GM08714 (cell line): ENCODE measurements around the gene FRS2.

Experiments
- H3K4me3 ChIP-seq: fragments of 200-500 bp; sonication (Bioruptor generic); 2 replicates; pipeline ENCODE4 v1.5.1; 2014; ENCODE audit warnings: mild to moderate bottlenecking, low read length, inconsistent platforms
- ZNF274 ChIP-seq: IDR thresholded peaks from 2 replicates; pipeline ENCODE4 v1.6.1; 2012; ENCODE audit warnings: mild to moderate bottlenecking, low read depth, low read length

FRS2 gene

GRCh38 chr12:69553628-69554248, 83.5 kb downstream of the FRS2 start:
- TF ChIP-seq ZNF274: no peak
- no peak overlapping the region for H3K4me3 ChIP-seq

DNA sequence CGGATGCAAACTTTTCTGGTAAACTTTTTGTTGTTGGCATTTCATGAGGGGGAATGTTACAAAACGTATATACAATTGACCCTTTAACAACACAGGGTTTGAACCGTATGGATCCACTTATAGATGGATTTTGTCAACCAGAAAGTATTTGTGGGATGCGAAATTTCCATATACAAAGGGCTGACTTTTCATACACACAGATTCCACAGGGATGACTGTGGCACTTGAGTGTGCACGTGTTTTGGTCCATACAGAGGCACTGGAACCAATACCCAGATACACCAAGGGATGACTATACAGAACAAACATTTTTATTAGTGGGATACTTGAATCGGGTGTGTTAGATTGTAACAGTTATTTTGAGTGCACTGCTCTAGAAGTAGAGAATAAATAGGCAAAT, 85.3 kb downstream of the FRS2 start:
- no peak overlapping the region for H3K4me3 ChIP-seq
- TF ChIP-seq ZNF274: no peak

DNA sequence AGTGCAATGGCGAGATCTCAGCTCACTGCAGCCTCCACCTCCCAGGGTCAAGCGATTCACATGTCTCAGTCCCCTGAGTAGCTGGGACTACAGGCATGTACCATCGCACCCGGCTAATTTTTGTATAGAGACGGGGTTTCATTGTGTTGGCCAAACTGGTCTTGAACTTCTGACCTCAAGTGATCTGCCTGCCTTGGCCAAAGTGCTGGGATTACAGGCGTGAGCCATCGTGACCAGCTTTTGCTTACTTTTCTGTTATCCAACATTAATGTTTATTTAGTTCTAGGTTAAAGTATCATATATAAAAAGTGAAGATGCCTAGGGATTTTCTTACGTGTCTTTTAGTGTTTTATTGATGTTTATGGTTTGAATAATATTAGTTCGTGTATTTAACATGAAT, 86.2 kb downstream of the FRS2 start:
- H3K4me3 ChIP-seq: no peak overlapping the region
- TF ChIP-seq ZNF274: no peak

GRCh38 chr12:69563166-69563762, 93.1 kb downstream of the FRS2 start:
- TF ChIP-seq ZNF274: no peak

GRCh38 chr12:69566603-69567002, 96.4 kb downstream of the FRS2 start:
- H3K4me3 ChIP-seq: no peak overlapping the region
- TF ChIP-seq ZNF274: no peak

More at GRCh38 chr12:69563166-69563762, 93.1 kb downstream of the FRS2 start:
- H3K4me3 ChIP-seq: no peak overlapping the region

DNA sequence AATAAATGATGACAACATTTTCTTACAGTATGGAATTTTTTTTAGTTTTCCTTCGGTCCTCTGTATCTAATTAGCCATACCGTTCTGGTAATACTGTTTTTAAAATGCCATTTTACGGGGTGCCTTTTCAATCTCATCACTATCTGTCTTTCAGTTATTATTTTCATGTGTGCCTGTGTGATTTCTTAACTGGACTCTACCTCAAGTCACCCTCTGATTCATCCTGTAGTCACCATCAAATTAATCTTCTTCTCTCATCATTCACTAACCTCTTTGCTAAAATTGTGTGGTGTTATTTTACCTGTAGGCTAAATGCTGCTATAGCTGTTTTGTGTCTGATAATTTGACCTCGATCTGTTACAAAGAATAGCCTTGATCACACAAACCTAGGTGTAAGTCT, 99.0 kb downstream of the FRS2 start:
- no peak for TF ChIP-seq ZNF274
- no peak overlapping the region for H3K4me3 ChIP-seq

DNA sequence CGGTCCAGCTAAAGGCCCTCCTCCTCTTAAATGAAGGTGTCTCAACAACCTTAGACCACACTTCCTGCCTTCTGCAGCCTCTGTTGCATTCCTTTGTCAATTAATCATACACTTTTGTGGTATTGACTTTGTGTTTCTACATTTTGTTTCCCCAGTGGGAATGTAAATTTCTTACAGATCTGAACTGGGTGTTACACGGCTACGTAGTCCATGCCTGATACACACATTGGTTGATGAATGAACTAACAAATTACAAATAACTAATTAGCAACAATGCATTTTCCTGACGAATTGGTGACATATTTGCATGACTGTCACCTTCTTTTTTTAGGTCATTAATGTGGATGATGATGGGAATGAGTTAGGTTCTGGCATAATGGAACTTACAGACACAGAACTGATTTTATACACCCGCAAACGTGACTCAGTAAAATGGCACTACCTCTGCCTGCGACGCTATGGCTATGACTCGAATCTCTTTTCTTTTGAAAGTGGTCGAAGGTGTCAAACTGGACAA, 99.9 kb downstream of the FRS2 start:
- no peak overlapping the region for H3K4me3 ChIP-seq
- TF ChIP-seq ZNF274: no peak

DNA sequence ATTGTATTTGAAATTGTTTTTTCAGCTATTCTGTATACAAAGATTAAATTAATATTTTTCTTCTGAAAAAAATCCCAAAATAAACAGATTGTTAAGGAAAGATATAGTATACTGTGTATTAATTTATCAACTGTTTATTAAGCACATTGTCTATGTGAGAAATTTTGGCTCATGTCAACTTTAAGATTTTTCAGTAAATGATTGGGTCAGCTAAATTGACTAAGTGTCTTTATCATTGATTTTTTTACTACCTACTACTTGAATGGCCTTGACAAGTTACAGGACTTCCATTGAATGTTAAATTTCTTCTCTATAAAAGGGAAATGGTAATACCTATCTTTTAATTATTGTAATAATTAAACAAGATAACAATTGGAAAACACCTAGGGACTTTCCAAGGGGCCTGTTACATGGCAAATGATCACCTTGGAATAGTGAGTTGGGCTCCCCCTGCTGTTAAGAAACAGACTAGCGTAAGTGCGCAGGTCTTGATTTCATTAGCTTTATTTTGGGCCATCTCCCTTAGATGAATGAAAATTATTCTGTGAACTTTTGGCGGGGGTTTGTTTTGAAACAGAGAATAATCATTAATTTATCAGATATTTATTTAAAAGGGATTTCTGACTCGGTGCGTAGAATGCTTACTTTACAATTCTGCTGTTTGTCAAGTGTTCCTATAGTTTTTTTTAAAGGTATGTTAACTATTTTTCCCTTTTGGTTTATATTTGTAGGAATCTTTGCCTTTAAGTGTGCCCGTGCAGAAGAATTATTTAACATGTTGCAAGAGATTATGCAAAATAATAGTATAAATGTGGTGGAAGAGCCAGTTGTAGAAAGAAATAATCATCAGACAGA, 100.6 kb downstream of the FRS2 start:
- TF ChIP-seq ZNF274: no peak
- H3K4me3 ChIP-seq: no peak overlapping the region

DNA sequence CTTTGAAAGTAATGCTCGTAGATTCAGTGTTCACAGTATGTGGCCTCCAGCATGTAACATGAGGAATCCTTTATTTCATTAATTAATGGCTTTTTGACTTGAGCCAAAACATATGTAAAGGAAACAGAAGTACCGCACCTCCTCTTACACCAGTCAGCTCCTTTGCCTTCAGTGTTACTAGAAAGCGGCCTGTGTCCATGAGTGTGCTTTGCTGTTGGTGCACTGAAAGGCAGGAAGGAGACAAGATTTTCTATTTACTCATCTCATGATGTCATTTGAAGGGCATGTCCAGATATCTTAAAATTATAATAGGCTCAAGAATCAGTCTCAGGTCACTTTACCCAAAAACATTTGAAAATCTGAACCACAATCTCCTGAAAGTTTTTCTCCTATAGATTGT, 105.2 kb downstream of the FRS2 start:
- H3K4me3 ChIP-seq: no peak overlapping the region

GRCh38 chr12:69578283-69578682, 108.1 kb downstream of the FRS2 start:
- H3K4me3 ChIP-seq: no peak overlapping the region

More for the DNA sequence above, 105.2 kb downstream of the FRS2 start:
- no peak for TF ChIP-seq ZNF274

DNA sequence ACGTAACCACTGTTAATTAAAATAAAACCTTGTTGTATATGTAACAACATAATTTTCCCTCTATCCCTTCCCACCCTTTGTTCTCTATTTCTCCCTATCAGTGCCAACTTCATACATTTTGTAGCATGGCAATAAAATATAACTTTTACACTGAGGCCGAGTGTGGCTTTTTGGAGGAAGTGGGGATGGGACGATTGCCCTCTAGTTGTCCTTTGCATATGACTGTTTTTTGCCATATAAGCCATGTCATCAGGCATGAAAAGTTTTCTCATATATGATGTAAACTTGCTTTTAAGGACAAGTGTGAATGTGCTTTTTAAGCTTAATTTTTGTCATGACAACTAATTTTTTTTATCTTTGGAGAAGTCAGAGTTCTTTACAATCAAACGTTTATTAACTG, 108.8 kb downstream of the FRS2 start:
- no peak for TF ChIP-seq ZNF274
- H3K4me3 ChIP-seq: no peak overlapping the region

More at GRCh38 chr12:69578283-69578682, 108.1 kb downstream of the FRS2 start:
- TF ChIP-seq ZNF274: no peak

DNA sequence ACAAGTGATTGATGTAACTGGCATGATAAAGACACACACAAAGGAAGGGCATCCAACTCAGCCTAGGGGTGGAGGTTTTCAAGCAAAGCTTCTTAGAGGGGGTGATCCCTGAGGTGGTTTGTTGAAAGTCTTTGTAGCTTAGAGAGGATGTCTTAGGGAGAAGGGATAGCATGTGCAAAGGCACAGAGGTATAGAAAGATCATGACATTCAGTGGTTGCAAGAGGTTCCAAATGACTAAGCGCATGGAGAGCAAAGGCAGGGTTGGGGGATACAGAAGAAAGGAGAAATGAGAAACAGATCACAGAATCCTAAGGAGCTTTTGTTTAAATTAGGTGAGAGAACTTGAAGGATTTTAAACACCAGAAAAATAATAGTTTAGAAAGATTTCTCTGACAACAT, 109.9 kb downstream of the FRS2 start:
- no peak for TF ChIP-seq ZNF274
- H3K4me3 ChIP-seq: no peak overlapping the region

GRCh38 chr12:69583203-69583602, 113.0 kb downstream of the FRS2 start:
- TF ChIP-seq ZNF274: no peak

GRCh38 chr12:69585189-69586062, 115.2 kb downstream of the FRS2 start, which contains the start of gene CCT2:
CCT2 (plus strand) TSS chr12:69585459; CDS start chr12:69585522, 63 bp downstream.
- peak within 1 kb of the TSS; percentile 91 for H3K4me3 ChIP-seq
- no peak for TF ChIP-seq ZNF274

More at GRCh38 chr12:69583203-69583602, 113.0 kb downstream of the FRS2 start:
- no peak overlapping the region for H3K4me3 ChIP-seq

DNA sequence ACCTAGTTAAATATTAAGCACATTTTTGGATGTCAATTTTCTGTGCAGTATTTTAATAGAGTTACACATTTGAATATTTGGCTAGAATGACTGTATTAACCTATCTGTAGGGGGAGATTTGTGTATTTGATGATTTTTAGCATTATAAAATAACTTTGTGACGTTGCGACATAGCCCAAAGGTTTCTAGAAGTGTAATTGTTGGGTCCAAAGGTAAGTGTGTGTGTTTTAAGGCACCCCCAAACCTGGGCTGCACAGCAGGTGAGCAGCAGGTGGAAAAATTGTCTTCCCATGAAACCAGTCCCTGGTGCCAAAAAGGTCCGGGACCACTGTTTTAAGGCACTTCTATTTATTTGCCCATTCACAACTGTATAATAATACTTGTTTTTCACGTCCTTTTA, 118.3 kb downstream of the FRS2 start:
- TF ChIP-seq ZNF274: no peak
- H3K4me3 ChIP-seq: no peak overlapping the region
